Fibroblast of pulmonary artery (primary cell): Measurements from ENCODE around the gene TRPT1.

Experiments used
- DNase-seq: peaks from one replicate; pipeline ENCODE4 v3.0.0-alpha.2; 2010; ENCODE audit warnings: low read depth
- H3K4me3 ChIP-seq: replicated peaks from 2 replicates; pipeline ENCODE4 v1.5.1; 2011; ENCODE audit warnings: low read depth, mild to moderate bottlenecking, control low read depth, low read length, moderate library complexity
- CTCF ChIP-seq: IDR thresholded peaks from 2 replicates; pipeline ENCODE4 v1.5.1; 2011; ENCODE audit warnings: mild to moderate bottlenecking, control low read depth, low read length, inconsistent platforms; ENCODE audit errors: missing control alignments

Gene TRPT1

GRCh38 chr11:64256300-64256699, 30.3 kb upstream of the TRPT1 start:
- no peak overlapping the region for H3K4me3 ChIP-seq
- no peak for DNase-seq
- no peak for TF ChIP-seq CTCF

DNA sequence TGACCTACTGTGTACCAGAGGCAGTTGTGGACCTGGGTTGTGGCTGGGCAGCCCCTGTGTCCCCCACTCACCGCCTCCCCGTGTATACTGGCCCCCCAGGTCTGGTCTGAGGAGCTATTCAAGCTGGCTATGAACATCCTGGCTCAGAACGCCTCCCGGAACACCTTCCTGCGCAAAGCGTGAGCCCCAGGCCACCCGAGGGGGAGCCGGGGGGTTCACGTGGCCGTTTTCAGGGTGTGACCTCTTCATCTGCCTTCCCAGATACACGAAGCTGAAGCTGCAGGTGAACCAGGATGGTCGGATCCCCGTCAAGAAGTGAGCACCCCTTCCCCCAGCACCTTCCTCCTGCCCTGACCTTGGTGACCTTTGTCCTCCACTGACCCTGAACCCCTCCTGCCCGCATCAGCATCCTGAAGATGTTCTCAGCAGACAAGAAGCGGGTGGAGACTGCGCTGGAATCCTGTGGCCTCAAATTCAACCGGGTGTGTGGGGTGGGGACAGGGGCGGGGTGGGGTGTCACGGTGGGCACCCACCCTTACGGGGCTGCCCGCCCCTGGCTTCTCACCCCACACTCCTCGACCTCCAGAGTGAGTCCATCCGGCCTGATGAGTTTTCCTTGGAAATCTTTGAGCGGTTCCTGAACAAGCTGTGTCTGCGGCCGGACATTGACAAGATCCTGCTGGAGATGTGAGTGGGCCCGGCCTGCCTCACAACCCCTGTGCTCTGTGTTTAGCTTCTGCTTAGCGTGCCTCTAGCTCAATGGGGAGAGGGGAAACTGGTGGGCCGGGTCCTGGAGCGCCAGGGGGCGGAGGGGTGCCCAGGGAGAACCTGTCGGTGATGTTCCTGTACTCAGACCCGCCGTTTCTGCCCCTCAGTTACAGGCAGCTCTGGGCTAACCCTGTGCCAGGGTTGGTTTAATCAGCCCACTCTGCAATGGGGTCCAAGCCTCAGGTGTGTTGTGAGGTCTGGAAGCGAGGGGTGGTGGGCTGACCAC, 29.4 kb upstream of the TRPT1 start:
- DNase-seq, result no peak
- no peak overlapping the region for H3K4me3 ChIP-seq
- TF ChIP-seq CTCF, result no peak

DNA sequence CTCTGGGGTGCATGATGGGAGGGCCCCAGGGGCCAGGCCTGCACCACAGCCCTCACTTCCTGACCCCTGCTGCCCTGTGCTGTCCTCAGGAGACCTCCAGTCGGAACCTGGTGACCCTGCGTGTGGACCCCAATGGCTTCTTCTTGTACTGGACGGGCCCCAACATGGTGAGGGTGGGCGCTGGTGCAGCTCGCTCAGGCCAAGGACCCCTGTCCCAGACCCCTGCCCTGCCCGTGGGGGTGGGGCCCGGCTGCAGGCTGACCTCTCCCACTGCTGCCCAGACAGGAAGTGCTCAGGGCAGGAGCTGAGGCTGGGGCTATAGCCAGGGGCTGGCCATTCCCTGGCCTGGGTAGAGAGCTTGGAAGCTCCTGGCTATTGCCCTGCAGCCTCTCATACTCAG, 28.3 kb upstream of the TRPT1 start:
- TF ChIP-seq CTCF, result no peak
- H3K4me3 ChIP-seq, result no peak overlapping the region
- no peak for DNase-seq

DNA sequence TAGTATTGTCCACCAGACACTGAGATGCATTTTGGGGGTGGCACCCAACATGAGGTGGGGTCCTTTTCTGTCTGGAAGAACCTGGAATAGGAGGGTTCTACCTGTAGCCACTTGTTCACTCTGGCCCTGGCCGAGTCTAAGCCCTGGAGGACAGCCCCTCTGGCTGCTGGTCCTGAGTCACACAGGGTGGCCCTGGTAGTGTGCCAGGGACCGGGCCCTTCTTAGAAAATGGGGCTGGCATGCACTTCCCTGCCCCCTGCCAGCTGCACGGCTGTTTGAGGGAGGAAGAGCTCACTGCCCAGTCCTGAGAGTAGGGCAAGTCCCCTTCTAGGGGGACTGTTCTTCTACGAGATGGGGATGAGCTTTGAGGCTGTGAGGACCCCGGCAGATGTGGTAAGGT, 27.5 kb upstream of the TRPT1 start:
- no peak overlapping the region for H3K4me3 ChIP-seq
- DNase-seq, result no peak
- TF ChIP-seq CTCF, result no peak

- TF ChIP-seq CTCF, result no peak
- DNase-seq, result no peak
- H3K4me3 ChIP-seq, result peak overlapping the region; percentile 85
Observed at GRCh38 chr11:64253043-64253442, 27.1 kb upstream of the TRPT1 start.

DNA sequence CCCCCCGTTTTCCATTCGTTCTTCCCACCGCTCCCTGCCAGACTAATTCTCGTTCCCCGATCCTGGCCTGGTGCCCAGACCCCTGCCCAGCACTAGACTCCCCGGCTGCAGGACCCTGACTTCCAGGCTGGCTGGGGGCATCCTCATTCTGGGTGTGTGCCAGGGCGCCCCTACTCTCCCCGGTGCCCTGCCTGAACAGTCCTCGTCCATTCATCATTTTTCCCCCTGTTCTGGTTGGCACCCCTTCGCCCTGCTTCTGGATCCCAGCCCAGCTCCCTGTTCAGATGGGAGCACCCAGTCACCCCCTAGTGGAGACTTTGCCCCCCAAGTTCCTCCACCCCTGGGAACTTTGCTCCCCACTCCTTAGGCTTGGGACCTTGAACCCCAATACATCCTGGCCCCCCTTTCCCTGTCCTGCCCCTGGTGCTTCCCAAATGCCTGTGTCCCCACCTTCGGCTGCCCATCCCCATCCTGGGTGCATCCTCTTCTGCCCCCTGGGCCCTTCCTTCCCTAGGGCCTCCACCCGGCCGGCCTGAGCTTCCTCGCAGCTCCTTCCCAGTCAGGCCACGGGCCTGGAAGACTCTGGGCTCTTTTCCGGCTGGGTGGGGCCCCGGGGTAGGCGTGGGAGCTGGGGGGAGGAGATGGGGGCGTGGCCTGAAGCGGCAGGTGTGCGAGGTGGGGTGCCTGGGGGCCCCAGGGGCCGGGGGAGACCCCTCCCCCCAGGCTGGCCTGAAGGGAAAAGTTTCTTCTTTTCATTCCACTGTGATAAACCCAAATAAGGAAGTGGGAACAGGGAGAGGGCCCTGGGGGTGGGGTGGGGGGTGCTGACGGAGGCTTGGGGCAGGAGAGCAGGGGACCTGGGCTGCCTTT, 26.3 kb upstream of the TRPT1 start:
- H3K4me3 ChIP-seq, result peak overlapping the region; percentile 85
- DNase-seq, result no peak
- peak; percentile 39 for TF ChIP-seq CTCF
